ENCODE measurements around the gene ITPR3.

Gene ITPR3

GRCh38 chr6:33640361-33640760, 19.2 kb downstream of the ITPR3 start:
- DNase-seq, result no peak

GRCh38 chr6:33641144-33641543, 20.0 kb downstream of the ITPR3 start:
- no peak for DNase-seq

GRCh38 chr6:33641602-33642001, 20.5 kb downstream of the ITPR3 start:
- DNase-seq, result no peak

GRCh38 chr6:33642897-33643296, 21.8 kb downstream of the ITPR3 start:
- DNase-seq, result no peak

- DNase-seq, result no peak
Observed at GRCh38 chr6:33651403-33651802, 30.3 kb downstream of the ITPR3 start.

- no peak for DNase-seq
Observed at GRCh38 chr6:33652002-33652401, 30.9 kb downstream of the ITPR3 start.

GRCh38 chr6:33654831-33655554, 33.9 kb downstream of the ITPR3 start:
- no peak for DNase-seq

- DNase-seq, result no peak
Observed at GRCh38 chr6:33656844-33657243, 35.7 kb downstream of the ITPR3 start.

GRCh38 chr6:33658982-33659689, 38.0 kb downstream of the ITPR3 start:
- no peak for DNase-seq

- no peak for DNase-seq
Observed at GRCh38 chr6:33659986-33660385, 38.9 kb downstream of the ITPR3 start.

- DNase-seq, result peak; percentile 8
Observed at GRCh38 chr6:33661106-33661838, 40.1 kb downstream of the ITPR3 start.

- no peak for DNase-seq
Observed at GRCh38 chr6:33662318-33662717, 41.2 kb downstream of the ITPR3 start.

- no peak for DNase-seq
Observed at GRCh38 chr6:33663028-33663427, 41.9 kb downstream of the ITPR3 start.

GRCh38 chr6:33663727-33664449, 42.8 kb downstream of the ITPR3 start:
- DNase-seq, result no peak

- DNase-seq, result no peak
Observed at GRCh38 chr6:33664506-33665057, 43.5 kb downstream of the ITPR3 start.

- DNase-seq, result no peak
Observed at GRCh38 chr6:33665957-33666356, 44.8 kb downstream of the ITPR3 start.

GRCh38 chr6:33667072-33667471, 46.0 kb downstream of the ITPR3 start:
- DNase-seq, result no peak

GRCh38 chr6:33667776-33668175, 46.7 kb downstream of the ITPR3 start:
- DNase-seq, result no peak

GRCh38 chr6:33668328-33668727, 47.2 kb downstream of the ITPR3 start:
- DNase-seq, result no peak

GRCh38 chr6:33668914-33669313, 47.8 kb downstream of the ITPR3 start:
- DNase-seq, result no peak

- no peak for DNase-seq
Observed at GRCh38 chr6:33670086-33670660, 49.1 kb downstream of the ITPR3 start.

- DNase-seq, result no peak
Observed at GRCh38 chr6:33670971-33671743, 50.0 kb downstream of the ITPR3 start.
